C1 segment of cervical spinal cord (tissue), 14 donors: Measurements from ENCODE around the gene KIAA2012.

Experiments used
- DNase-seq, 14 donors: peaks; one replicate each; lab custom pipeline; 2025; lab: John Stamatoyannopoulos, UW

The KIAA2012 gene

DNA sequence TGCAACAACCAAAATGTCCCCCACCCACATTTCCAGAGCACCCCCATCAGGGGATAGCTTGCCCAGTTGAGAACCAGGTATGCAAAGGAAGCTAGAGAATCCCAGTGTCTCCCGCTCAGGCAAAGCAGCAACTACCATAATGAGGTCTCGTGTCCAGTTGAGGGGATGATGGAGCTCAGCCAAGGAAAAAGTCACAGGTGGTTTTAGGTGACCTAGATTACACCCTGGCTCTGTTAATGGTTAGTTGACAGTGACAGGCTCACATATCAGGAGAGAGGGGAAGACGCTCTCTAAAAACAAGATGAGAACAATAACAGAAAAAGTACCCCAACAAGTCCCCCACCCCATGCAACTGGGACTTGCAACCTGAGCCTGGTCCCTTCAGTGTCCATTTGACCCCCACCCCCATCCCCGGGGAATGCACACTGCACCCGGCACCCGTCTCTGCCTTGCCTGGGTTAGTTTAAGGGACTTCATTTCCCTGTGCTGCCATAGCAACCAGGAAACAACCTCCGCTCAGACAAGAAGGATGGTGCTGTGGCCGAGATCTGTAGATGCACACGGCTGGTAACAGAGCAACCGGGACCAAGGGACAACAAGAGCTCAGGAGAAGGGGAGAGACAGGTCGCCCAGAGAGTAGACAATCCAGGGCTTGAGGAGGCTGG lies at the start of gene KIAA2012:
TSS of gene KIAA2012 (plus strand) at position 519 of the 665 bp plus-strand sequence. CDS start 373 bp downstream, outside the sequence.
- peak in 1 of 14 donors; percentile 70 for DNase-seq

DNA sequence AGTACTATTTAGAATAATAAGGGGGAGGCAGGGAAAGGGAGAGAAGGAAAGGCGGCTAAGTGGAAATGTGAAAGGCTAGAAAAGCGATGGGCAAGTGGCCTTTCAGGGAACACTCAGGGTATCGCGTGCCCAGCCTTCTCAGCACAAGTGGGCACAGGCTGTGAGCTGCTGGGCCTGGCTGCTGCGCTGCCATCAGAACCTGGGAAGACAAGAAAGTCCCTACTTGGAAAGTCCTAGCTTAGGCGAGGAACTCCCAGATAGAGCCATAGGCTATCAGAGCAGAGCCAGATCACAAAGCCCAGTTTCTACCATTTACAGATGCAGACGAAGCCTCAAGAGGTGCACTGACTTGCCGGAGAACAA lies 49.2 kb upstream of the KIAA2012 start:
- DNase-seq, result no peak

DNA sequence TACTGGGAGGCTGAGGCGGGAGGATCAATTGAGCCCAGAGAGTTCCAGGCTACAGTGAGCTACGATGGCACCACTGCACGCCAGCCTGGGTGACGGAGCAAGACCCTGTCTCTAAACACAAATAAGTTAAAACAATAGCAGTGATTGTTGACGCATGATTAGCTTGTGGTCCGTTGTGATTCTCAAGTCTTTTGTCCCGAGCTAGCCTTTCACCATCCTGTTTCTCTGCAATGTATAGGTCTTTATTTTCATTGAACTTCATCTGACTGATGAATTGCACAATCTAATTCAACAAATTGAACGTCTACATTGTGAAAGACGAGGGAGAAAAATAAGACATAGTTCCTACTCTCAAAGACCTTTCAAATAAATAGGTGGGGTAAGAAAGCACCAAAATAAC lies 48.2 kb upstream of the KIAA2012 start:
- no peak for DNase-seq

DNA sequence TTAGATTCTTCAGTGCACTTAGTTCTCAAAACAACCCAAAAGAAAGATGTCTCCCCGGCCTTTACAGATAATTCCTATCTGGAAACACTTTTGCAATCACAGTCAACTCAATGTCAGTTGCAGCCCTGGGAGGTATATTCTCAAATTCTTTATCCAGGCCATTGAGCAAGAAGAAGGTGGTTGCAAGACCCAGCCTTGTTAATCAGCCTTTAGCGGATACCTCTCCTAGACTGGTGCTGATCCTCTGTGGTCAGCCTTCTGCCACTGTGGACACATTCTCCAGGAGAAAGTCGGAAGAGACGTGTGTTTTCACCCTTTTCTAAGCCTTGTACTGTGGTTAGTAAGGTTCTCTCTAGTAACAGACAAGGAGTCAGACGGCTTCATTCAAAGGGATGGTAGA lies 47.2 kb upstream of the KIAA2012 start:
- no peak for DNase-seq

DNA sequence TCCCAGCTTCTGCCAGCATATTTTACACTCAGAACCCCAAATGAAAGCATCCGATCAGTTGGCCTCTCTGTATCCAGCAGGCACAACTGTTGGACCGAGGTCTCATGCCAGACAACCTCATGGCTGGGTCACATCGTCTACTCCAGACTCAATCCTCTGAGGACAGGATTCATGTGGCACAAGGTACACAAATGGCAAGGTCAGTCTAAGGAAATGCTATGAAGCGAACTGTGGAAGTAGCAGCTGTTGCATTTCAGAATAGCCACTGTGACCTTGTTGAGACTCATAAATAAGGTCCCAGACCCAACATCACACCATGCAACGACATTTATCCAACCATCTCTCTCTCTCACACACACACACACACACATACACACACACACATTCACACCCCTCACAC lies 46.5 kb upstream of the KIAA2012 start:
- no peak for DNase-seq

DNA sequence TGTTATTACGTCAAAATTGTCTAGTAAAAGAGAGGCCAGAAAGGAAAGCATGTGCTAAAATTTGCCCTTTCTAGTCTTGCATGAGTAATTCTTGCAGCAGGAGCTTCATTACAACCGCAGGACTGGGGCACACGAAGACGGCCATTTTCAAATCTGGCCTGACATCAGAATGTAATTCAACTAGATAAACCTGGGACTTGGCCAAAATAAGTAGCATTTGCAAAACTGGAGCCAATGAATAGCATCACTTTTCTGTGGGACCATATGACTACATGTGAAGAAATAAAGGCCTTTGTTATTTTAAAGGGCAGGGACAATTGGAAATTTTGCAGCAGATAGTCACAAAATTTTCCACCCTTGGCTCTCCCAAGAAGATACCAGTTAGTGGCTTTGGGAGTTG lies 42.4 kb upstream of the KIAA2012 start:
- DNase-seq, result no peak

DNA sequence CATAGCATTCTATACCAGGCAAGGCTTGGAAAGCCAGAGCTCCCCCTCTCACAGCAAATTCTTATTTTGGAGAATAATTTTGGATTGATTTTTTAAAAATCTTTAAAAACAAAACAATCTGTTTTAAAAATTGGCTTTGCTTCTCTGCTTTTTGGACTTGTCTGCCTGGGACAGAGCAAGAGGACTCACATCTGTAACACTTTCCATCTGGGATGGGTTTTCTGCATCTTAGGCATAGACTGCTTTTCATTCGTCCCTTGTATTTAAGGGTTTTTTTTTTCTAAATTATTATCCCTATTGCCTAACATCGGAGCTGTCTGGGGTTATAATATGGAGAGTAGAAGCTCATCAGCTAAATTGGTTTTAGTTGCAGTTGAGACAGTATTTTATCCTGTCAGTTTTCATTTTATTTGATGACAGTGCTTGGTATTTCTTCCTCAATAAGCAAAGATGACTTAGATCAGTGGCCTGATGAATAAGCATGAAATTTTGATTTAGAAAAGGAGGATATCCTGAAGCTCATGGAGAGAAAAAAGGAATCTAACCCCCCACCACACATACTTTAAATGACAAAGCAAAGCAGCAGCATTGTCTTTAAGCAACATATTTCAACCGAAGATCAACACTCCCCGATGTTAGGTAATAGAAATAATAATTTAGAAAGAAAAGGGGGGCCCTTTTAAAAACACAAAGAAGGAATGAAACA lies 41.7 kb upstream of the KIAA2012 start:
- no peak for DNase-seq

DNA sequence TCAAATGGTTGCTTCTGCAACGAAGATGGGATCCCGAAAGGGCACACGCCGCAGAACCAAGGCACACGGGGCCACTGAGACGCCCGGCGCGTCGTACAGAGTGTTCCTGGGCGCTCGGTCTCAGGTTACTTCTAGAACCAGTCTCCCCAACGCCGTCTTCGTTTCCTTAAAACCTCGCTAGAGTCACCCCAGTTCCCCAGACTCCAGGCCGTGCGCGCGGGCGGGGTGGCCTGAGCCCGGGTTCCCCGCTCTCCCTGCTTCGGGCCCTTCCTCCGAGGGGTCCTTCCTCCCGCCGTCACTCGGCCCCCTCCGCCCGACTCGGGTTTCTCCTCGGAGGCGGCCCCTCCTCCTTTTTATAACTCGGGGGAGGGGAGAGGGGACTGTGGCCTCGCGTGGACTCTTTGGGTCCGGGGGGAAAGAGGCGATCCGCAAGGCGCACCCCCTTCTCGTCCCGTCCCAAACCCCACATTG lies 40.2 kb upstream of the KIAA2012 start:
- peak in 8 of 14 donors; percentile 19 to 80 (median 62) for DNase-seq

DNA sequence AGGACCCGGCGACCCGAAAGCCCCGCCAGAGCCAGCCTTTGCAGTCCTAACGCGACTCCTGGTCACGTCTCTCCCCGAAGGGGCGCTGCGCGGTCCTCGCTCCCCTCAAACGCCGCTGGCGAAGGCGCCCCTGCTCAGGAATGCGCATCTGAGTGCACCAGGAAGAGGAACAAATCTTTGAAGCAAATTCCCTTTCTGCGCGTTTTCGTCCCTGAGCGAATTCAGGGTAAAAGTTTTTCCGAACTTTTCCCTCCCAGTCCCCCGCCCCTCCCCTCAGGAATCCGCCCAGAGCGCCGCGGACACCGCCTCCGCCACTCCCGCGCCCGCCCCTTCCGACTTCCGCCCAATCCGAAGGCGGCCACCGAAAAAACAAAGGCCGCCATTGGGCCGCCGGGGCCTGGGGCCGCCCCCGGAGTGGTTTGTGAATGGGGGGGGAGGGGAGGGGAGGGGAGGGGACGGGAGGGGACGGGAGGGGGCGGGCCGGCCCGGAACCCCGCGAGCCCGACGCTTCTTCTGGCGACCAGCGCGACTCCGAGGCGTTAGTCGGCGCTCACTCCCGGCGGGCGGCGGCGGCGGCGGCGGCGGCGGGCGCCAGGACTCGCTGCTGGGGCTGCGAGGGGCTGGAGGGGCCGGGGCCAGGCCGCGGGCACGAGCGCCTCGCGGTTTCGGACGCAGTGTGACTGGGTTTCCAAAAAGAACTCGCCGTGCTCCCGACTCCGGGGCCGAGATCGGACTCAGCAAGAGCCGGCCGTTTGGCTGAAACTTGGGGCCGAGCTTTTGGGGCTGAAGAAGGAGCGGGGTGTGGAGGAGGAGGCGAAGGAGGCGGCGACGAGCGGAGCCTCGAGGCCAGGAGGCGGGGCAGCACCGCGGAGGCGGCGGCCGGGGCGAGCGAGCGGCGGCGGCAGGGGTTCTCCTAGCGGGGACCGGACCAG lies 39.5 kb upstream of the KIAA2012 start, which contains the start of gene FZD7:
TSS of gene FZD7 (plus strand) at position 539 of the 932 bp plus-strand sequence. CDS start 793 bp downstream, outside the sequence.
- DNase-seq, result peak; percentile 44 to 92 (median 84)

DNA sequence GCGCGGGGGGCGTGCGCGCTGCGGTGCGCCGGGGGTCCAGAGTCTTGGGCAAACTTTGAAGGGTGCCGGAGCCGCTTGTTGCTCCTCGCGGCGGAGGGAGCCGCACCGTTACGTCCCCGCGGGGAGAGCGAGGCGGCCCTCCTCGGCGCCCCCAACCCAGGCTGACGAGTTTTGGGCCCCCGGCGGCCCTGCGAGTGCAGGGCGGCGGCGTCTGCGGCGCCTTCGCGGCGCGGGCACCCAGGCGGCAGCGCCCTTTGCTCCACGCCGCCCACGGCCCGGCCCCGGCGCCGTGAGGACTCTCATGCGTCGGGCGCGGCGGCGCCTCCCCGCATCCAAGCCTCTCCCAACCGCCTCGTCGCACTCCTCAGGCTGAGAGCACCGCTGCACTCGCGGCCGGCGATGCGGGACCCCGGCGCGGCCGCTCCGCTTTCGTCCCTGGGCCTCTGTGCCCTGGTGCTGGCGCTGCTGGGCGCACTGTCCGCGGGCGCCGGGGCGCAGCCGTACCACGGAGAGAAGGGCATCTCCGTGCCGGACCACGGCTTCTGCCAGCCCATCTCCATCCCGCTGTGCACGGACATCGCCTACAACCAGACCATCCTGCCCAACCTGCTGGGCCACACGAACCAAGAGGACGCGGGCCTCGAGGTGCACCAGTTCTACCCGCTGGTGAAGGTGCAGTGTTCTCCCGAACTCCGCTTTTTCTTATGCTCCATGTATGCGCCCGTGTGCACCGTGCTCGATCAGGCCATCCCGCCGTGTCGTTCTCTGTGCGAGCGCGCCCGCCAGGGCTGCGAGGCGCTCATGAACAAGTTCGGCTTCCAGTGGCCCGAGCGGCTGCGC lies 38.6 kb upstream of the KIAA2012 start:
- peak in 3 of 14 donors; percentile 38 to 60 (median 54) for DNase-seq

DNA sequence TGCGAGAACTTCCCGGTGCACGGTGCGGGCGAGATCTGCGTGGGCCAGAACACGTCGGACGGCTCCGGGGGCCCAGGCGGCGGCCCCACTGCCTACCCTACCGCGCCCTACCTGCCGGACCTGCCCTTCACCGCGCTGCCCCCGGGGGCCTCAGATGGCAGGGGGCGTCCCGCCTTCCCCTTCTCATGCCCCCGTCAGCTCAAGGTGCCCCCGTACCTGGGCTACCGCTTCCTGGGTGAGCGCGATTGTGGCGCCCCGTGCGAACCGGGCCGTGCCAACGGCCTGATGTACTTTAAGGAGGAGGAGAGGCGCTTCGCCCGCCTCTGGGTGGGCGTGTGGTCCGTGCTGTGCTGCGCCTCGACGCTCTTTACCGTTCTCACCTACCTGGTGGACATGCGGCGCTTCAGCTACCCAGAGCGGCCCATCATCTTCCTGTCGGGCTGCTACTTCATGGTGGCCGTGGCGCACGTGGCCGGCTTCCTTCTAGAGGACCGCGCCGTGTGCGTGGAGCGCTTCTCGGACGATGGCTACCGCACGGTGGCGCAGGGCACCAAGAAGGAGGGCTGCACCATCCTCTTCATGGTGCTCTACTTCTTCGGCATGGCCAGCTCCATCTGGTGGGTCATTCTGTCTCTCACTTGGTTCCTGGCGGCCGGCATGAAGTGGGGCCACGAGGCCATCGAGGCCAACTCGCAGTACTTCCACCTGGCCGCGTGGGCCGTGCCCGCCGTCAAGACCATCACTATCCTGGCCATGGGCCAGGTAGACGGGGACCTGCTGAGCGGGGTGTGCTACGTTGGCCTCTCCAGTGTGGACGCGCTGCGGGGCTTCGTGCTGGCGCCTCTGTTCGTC lies 37.7 kb upstream of the KIAA2012 start:
- peak in 7 of 14 donors; percentile 12 to 91 (median 33) for DNase-seq

DNA sequence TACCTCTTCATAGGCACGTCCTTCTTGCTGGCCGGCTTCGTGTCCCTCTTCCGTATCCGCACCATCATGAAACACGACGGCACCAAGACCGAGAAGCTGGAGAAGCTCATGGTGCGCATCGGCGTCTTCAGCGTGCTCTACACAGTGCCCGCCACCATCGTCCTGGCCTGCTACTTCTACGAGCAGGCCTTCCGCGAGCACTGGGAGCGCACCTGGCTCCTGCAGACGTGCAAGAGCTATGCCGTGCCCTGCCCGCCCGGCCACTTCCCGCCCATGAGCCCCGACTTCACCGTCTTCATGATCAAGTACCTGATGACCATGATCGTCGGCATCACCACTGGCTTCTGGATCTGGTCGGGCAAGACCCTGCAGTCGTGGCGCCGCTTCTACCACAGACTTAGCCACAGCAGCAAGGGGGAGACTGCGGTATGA lies 37.1 kb upstream of the KIAA2012 start:
- DNase-seq, result no peak

DNA sequence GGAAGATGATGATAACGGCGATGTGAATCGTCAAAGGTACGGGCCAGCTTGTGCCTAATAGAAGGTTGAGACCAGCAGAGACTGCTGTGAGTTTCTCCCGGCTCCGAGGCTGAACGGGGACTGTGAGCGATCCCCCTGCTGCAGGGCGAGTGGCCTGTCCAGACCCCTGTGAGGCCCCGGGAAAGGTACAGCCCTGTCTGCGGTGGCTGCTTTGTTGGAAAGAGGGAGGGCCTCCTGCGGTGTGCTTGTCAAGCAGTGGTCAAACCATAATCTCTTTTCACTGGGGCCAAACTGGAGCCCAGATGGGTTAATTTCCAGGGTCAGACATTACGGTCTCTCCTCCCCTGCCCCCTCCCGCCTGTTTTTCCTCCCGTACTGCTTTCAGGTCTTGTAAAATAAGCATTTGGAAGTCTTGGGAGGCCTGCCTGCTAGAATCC lies 36.4 kb upstream of the KIAA2012 start:
- peak in 3 of 14 donors; percentile 9 to 83 (median 29) for DNase-seq

DNA sequence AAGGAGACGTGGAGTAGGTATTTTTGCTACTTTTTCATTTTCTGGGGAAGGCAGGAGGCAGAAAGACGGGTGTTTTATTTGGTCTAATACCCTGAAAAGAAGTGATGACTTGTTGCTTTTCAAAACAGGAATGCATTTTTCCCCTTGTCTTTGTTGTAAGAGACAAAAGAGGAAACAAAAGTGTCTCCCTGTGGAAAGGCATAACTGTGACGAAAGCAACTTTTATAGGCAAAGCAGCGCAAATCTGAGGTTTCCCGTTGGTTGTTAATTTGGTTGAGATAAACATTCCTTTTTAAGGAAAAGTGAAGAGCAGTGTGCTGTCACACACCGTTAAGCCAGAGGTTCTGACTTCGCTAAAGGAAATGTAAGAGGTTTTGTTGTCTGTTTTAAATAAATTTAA lies 36.0 kb upstream of the KIAA2012 start:
- no peak for DNase-seq

DNA sequence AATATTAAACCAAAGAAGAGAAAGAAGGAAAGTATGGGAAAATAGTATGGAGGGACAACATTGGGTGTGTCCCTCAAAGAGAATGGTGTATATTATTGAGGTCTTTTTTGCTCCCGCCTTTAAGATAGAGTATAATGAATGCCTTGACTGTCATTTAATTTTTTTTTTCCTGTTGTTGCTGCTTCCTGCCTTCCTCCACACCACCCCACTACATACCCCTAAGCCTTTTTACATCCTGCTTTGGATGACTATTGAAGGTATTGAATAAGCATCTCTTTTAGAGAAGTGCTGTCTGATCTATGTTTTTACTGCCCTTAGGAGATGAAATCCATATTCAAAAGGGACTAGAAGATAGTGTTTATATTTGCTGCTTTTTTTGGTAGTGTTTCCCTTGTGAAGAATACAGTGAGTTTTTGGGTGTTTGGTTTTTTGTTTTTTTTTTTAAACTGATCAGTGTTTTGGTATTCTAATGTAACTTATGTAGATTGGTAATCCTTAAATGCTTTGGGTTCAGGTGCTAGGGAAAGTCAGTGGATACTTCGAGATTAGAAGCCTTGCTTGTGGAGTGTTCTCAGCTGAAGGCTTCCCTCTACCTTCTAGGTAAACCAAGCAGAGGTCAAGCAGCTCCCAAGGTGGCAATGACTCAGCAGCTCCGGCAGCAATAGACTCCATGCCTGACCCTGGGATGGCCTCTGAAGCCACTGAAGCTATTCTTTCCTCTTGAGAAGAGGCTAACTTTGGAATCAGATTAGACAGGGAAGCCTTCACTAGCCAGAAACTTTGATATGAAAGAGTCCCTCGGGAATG lies 34.4 kb upstream of the KIAA2012 start:
- peak in 1 of 14 donors; percentile 49 for DNase-seq

DNA sequence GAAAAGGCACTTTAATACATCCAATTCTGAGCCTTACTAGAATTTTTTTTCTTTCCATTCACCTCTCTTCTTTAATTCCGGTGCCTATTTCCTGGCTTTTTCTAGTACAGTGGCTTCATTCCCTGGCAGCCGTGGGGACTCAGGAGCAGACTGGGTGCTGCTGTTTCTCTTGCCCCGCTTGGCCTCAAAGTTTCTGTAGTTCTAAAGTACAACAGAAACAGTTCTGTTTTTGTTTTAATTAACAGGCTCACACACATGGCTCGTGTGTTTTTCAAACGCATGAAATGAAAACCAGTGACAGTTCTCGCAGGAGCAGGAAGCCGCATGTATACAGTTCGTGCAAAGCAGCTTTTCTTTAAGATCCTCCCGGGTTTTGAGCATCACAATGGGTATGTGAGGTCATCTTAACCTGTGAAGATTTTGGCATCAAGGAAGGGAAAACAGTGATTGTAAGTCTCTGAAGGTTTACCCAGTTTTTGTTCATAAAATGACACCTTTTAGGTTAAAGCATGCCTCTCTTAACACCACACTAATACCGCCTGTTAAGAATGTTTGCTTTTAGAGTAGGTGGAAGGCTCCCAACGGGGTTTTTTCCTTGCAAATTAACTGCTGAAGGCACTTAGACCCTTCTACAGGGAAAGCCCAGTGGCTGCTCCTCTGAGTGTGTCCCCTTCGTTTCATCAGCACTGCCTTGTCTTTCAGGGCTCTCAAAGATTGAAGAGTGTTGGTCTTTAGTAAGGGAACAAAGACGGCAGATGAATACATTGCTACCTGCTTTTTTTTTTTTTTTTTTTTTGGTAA lies 33.6 kb upstream of the KIAA2012 start:
- no peak for DNase-seq

DNA sequence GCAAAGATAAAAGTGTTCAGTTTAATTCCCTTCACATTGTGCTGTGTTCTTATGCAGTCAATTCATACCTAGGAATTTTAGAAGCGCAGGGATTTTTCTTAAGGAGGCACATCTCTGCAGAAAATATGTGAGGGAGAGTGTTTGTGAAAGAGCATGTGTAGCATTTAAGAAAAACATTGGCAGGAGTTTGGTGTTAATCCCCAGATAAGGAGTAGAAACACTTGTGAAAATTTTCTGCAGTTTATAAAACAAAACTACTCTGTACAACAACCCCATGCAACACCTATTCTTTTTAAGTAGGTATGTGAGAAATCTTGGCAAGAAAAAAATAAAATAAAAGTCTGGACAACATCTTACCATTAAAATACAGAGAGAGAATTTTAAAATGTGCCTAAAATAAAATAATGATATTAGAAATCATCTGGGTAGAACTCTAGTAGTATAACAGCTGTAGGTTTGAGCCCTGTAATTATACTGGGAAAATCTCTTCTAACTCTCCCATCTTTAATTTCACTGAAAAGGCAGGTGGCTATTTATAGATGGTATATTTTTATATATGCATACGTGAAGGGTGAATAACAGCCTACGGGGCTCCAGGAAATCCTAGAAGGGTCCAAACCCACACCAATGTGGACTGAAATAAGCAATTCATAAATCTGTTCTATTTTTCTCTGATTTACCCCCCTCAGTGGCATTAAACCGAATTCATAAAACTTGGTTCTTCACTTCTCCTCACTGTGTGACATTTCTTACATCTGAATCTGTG lies 32.8 kb upstream of the KIAA2012 start:
- no peak for DNase-seq
